ENCODE data around the gene ZCCHC7.
"Not testable (repeated sequence)": the region's sequence is repeated elsewhere in the genome, so short reads cannot be mapped to it uniquely, and the experiment has no call there.

Gene ZCCHC7

GRCh38 chr9:37382161-37382981, 262.0 kb downstream of the ZCCHC7 start:
- no peak for DNase-seq

DNA sequence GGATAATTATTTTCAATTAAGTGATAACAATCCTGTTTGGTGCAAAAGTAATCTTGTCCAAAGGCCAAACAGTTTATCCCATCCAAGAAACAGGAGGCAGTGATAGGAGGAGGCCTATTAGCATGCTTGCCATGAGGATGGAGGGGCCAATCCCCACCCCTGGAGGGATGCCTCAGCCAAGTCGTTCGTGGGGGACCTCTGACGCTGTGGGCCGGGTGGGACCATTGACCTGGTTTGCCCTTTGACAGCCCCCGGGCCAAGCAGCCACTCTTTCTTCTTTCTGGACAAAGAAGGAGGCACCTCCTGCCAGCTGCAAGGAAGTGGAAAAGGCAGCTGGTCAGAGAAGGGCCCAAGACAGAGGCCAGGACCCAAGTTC, 262.6 kb downstream of the ZCCHC7 start:
- DNase-seq: no peak

GRCh38 chr9:37383393-37383792, 263.0 kb downstream of the ZCCHC7 start:
- DNase-seq: no peak

DNA sequence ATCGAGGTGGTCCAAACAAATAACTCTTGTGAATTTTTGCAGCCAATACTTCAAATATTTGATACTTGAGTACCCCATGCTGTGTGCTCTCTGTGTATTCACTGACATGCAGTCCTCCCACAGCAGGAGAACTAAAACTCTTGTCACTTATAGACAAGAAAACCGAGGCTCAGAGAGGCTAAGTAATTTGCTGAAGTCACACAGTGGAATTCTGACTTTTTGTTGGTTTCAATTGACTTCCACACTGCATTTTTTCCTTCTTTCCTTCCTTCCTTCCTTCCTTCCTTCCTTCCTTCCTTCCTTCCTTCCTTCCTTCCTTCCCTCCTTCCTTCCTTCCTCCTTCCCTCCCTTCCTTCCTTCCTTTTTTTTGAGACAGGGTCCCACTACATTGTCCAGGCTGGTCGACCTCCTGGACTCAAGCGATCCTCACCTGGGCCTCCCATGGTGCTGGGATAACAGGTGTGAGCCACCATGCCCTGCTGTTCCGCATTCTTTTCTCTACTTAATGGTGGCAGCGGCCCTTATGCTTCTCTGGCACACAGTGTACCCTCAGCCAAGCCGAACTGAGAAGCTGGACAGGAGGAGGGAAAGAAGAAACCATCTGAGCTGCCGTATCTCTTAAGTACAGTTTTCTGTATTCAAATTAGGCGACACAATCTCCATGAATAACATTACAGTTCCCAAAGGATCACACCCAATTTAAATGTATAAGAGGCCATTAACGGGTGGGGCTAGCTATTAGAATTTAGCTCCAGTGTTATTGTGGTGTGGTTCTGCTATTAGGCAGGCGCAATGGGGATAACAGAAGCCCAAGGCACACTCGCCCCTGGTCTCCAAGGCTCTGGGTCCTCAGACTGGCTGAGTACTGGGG, 263.7 kb downstream of the ZCCHC7 start:
- no peak for DNase-seq

- no peak for DNase-seq
Measured at GRCh38 chr9:37385286-37385685, 264.9 kb downstream of the ZCCHC7 start.

- DNase-seq: no peak
Measured at GRCh38 chr9:37386988-37387387, 266.6 kb downstream of the ZCCHC7 start.

DNA sequence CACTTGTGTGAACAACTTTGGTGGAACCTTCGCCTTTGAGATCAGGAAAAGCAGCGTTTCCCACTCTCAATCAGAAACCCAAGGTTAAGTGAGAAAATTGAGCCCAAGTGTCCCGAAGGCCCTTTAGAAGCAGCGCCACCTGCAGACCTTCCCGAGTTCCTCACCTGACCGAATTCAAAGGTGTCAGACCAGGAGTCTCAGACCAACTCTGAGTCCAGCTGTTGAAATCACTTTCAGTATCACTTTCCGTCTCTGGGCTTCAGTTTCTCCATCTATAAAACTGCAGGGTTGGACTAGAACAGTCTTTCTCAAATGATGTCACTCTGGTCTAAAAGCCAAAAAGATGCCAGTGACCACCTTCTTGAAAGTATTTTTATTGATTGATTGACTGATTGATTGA, 270.4 kb downstream of the ZCCHC7 start:
- no peak for DNase-seq

GRCh38 chr9:37392272-37392671, 271.9 kb downstream of the ZCCHC7 start:
- DNase-seq: no peak

GRCh38 chr9:37395229-37395628, 274.9 kb downstream of the ZCCHC7 start:
- DNase-seq: no peak

GRCh38 chr9:37395663-37396062, 275.3 kb downstream of the ZCCHC7 start:
- no peak for DNase-seq

DNA sequence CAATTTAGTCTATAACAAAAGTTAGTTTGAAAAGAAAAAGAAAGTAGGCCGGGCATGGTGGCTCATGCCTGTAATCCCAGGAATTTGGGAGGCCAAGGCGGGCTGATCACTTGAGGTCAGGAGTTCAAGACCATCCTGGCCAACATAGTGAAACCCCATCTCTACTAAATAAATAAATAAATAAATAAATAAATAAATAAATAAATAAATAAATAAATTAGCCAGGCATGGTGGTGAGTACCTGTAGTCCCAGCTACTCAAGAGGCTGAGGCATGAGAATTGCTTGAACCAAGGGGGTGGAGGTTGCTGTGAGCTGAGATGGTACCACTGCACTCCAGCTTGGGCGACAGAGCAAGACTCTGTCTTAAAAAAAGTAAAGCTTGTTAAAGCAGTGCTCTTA, 277.6 kb downstream of the ZCCHC7 start:
- DNase-seq: not testable (repeated sequence)

- DNase-seq: no peak
Measured at GRCh38 chr9:37398464-37399025, 278.2 kb downstream of the ZCCHC7 start.

DNA sequence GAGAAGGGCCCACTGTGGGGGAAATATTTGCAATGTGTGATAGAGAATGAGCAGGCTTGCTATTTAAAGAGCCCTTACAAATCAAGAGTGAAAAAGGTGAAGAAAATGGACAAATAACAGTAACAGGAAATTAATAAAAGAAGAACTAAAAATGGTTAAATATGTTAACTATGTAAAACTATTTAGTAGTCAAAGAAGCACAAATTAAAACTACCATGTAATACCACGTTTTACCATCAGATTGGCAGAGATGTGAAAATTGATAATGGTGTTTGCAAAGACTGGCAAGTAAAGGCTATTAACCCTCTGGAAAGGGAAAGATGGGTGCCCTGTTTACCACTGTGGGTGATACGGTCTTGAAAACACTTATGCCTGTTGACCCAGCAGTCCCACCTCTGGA, 279.0 kb downstream of the ZCCHC7 start:
- DNase-seq: no peak

DNA sequence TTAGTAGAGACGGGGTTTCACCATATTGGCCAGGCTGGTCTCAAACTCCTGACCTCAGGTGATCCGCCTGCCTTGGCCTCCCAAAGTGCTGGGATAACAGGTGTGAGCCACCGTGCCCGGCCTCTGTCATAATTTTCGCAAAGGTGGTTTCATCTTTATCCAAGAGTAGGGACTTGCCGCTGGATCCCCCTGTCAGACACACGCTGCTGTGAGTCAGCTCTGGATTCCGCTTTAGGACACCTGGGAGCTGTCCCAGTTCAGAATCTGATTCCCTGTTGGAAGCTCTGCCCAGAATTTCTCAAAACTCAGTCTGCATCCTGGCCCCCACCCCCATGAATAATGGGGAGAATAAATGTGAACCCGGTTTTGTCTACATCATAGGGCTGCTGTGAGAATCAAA, 284.2 kb downstream of the ZCCHC7 start:
- no peak for DNase-seq

- DNase-seq: no peak
Measured at GRCh38 chr9:37405350-37405749, 285.0 kb downstream of the ZCCHC7 start.

DNA sequence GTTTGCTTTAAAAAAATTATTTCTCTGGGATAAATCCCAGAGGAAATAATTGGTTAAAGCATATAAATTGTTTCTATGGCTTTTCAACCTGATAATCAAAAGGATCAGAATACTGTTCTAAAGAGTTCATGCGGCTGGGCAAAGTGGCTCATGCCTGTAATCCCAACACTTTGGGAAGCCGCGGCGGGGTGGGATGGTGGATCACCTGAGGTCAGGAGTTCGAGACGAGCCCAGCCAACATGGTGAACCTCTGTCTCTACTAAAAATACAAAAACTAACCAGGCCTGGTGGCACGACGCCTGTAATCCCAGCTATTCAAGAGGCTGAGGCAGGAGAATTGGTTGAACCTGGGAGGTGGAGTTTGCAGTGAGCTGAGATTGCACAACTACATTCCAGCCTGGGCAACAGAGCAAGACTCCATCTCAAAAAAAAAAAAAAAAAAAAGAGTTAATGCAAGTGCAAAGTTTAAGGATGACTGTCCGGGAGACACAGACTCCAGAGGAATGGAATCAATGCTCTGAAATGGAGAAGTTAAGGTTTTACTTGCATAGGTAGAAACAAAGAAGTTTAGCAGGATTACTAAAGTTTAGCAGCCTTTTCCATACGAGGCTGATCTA, 285.5 kb downstream of the ZCCHC7 start:
- no peak for DNase-seq

DNA sequence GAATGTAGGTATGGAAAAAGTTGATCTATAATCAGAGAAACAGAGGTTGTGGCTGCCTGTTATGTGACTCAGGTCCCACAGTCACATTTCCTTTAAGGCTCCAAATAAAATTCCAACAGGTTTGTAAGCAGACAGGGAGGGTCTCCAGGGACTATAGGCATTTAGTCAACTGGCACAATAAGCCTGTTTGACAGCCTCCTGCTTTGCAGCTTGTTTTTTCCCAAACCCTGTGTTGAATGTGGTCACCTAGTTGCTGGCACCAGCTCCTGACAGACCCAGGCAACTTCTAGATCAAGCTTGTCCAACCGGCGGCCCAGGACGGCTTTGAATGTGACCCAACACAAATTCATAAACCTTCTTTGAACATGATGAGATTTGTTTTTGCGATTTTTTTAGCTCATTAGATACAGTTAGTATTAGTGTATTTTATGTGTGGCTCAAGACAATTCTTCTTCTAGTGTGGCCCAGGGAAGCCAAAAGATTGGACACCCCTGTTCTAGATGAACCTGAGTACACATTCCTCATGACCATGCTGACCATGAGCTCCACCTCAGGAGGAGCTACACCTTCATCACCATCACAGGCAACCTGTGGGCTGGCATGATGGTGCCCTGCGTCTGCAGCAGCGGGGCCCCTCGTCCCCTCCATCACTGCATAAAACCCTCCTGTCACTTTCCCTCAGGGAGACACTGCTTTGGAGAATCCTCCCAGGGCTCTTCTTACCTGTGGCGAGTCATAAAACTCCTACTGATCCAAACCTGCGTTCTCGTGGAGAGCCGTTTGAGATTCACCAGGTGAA, 286.4 kb downstream of the ZCCHC7 start:
- DNase-seq: no peak

DNA sequence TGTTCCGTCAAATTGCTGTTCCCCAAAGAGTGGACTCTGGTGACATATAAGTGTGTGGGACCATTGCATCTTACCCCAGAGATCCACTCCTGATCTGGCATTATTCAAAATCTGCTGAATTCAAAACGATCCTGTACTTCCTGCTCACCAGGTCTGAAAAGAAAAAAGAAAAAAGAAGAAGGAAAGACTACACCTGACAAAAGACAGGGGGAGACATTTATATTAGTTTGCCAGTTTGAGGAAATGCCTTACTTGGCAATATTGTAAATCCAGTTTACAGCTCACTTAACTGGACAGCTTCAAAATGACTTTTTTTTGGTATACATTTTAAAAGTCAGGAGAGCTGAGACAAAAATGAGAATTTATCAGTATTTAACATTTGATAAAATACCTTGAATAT, 287.1 kb downstream of the ZCCHC7 start:
- DNase-seq: no peak
